Memory B cell (primary cell): ENCODE data around the gene OTUD5.
A peak's percentile ranks its signal among the peaks of the same experiment; 100 is the strongest.

ENCODE experiments used
- ATAC-seq: fragments of 150-1000 bp; cut with Tn5 transposase; 2 replicates; pipeline ENCODE4 v1.10.0; 2021; ENCODE audit warnings: low read depth, mild to moderate bottlenecking, moderate library complexity
- DNase-seq, 2 donors: peaks; one replicate each; pipeline ENCODE4 v3.0.0; 2022; ENCODE audit warnings: low spot score in 2 of 2
- H3K27ac Mint-ChIP-seq: one replicate; pipeline ENCODE4 v1.8.0; 2022; ENCODE audit warnings: mild to moderate bottlenecking, moderate library complexity, mixed read lengths
- H3K27me3 Mint-ChIP-seq: one replicate; pipeline ENCODE4 v1.8.0; 2022; ENCODE audit warnings: mixed read lengths
- H3K36me3 Mint-ChIP-seq: one replicate; pipeline ENCODE4 v1.8.0; 2022; ENCODE audit warnings: mild to moderate bottlenecking, mixed read lengths
- H3K4me1 Mint-ChIP-seq: one replicate; pipeline ENCODE4 v1.8.0; 2022; ENCODE audit warnings: mixed read lengths
- H3K4me3 Mint-ChIP-seq: one replicate; pipeline ENCODE4 v1.8.0; 2022; ENCODE audit warnings: mild to moderate bottlenecking, moderate library complexity, mixed read lengths
- H3K9me3 Mint-ChIP-seq: one replicate; pipeline ENCODE4 v1.8.0; 2022; ENCODE audit warnings: mixed read lengths

The OTUD5 gene

DNA sequence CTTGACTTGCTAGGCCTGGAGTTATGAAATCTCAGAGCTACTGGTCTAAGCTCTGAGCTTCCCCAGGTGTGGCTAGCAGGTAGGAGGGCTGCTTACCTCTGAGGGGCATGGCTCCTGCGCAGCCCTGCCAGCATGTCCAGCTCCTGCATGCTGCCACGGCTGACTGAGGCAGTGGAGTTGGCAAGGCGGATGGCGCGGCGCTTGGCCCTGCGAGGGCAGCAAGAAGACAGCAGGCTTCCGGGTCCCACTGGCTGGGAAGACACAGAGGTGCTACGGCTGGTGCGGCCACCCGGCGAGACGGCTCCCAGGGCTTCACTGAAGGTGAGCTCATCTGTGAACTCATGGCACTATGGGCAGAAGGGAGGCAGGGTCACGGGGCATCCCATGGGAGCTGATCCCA lies 8.6 kb upstream of the OTUD5 start:
- Mint-ChIP-seq H3K27me3 (no peaks in the 10 kb centered on the region), H3K36me3 (no peaks in the 10 kb centered on the region), H3K4me3 (no peak overlapping the region), H3K4me1 (peaks cover 19% of the 10 kb centered on the region), H3K27ac (no peak overlapping the region), H3K9me3 (no peaks in the 10 kb centered on the region)
- DNase-seq: no peak
- no peak for ATAC-seq

DNA sequence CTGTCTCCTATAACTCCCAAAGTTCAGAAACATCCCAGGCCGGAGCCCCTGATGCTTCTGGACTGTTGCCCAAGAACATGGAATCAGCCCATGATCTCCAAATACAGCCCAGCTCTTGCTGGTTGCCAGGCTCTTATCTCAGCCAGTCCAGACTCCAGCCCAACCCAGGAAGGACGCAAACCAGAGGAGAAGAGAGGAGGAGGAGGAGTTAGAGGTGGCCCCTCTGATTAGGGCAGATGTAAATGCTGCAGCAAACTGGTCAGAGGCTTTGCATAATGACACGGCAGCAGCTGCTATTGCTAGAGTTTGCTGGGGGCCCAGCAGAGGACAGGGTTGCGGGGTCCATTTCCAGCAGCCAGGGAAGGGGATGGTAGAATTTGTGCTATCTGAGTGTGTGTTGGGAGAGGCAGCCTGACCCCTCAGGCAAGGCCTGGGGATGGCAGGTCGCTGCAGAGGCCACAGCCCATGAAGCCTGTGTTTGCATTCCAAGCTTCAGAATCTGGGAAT lies 4.2 kb upstream of the OTUD5 start:
- DNase-seq (no peak), ATAC-seq (no peak)
- Mint-ChIP-seq H3K27me3 (no peaks in the 10 kb centered on the region), H3K36me3 (no peaks in the 10 kb centered on the region), H3K27ac (peak overlapping the region; percentile 71), H3K9me3 (no peaks in the 10 kb centered on the region), H3K4me3 (peak overlapping the region; percentile 68), H3K4me1 (peaks cover 28% of the 10 kb centered on the region)

DNA sequence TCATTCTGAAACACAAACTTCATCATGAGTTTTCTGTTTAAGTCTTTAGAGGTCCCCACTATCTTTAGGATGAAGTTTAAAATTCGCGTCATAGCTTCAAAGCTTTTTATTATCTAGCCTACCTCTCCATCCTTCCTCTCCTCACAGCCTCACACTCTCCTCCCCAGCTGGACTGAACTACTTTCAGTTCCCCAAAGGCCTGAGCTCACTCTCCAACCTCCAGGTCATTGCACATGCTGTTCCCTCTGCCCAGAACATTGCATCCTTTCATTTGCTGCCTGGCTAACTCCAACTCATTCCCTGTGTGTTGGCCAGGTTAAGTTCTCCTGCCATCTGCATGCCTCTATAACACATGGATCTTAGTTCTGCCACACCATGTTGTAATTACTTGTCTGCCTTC lies 2.9 kb upstream of the OTUD5 start:
- Mint-ChIP-seq H3K27me3 (no peaks in the 10 kb centered on the region), H3K9me3 (no peaks in the 10 kb centered on the region), H3K4me1 (peaks cover 31% of the 10 kb centered on the region), H3K27ac (peak overlapping the region; percentile 71), H3K36me3 (no peaks in the 10 kb centered on the region), H3K4me3 (peak overlapping the region; percentile 46)
- ATAC-seq: no peak
- DNase-seq: no peak

DNA sequence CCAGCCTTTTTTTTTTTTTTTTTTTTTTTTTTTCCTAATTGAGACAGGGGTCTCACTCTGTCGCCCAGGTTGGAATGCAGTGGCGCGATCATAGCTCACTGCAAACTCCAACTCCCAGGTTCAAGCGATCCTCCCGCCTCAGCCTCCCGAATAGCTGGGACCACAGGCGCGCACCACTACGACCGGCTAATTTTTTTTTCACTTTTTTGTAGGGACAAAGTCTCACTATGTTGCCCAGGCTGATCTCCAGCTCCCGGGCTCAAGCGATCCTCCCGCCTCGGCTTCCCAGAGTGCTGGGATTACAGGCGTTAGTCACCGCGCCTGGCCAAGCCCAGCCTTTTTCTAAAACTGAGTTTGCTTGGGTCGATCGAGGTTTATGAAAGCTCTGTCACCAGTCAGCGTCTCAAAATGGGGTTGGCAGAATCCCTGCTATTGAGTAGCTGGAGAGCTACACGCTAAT lies 1.3 kb upstream of the OTUD5 start:
- no peaks in the 10 kb centered on the region for H3K9me3 Mint-ChIP-seq
- no peak for DNase-seq

DNA sequence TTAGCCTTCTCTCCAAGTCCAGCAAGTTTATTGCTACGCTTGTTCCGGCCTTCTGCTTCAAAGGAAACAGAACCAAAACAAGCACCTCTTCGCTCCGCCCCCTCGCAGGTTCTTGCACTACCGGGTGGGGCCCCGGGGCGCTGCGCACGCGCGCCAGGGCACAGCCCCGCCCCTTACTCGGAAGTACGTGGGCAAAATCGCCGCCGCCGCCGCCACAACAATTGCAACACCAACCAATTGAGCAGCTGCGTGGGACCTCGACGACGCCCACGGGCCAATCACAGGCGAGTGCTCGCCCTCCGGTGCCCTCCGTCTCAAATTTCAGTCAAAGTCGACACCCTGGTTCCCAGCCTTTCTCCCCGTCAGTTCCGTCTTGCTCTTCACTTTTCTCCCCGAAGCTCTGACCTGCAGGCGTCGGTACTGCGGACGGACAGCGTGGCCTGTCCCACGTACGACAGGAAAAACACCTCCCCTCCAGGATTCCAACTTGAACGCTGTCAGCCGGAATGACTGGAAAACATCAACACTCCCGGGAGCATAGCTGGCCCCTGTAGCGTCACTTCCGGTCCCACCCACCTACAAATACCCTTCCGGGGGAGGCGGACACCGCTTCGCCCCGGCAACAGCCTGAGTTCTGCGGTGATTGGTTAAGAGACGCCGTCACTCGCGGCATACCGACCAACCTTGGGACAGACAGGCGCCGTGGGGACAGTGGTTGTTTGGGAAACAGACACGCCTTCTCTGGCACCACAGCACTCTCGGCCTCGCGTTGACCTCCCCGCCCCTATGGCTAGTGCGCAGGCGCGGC lies 624 bp upstream of the OTUD5 start:
- peak overlapping the region; percentile 99 for H3K4me3 Mint-ChIP-seq
- peak overlapping the region; percentile 100 for H3K27ac Mint-ChIP-seq
- H3K4me1 Mint-ChIP-seq: peaks cover 37% of the 10 kb centered on the region
- peak; percentile 74 for ATAC-seq
- peaks cover 3% of the 10 kb centered on the region for H3K36me3 Mint-ChIP-seq
- no peaks in the 10 kb centered on the region for H3K9me3 Mint-ChIP-seq
- peak; percentile 81 to 88 for DNase-seq
- H3K27me3 Mint-ChIP-seq: no peaks in the 10 kb centered on the region

More for the DNA sequence above, 1.3 kb upstream of the OTUD5 start:
- H3K27me3 Mint-ChIP-seq: no peaks in the 10 kb centered on the region
- H3K36me3 Mint-ChIP-seq: peaks cover 3% of the 10 kb centered on the region
- H3K4me3 Mint-ChIP-seq: peak overlapping the region; percentile 99
- peaks cover 36% of the 10 kb centered on the region for H3K4me1 Mint-ChIP-seq
- H3K27ac Mint-ChIP-seq: peak overlapping the region; percentile 100
- ATAC-seq: no peak

DNA sequence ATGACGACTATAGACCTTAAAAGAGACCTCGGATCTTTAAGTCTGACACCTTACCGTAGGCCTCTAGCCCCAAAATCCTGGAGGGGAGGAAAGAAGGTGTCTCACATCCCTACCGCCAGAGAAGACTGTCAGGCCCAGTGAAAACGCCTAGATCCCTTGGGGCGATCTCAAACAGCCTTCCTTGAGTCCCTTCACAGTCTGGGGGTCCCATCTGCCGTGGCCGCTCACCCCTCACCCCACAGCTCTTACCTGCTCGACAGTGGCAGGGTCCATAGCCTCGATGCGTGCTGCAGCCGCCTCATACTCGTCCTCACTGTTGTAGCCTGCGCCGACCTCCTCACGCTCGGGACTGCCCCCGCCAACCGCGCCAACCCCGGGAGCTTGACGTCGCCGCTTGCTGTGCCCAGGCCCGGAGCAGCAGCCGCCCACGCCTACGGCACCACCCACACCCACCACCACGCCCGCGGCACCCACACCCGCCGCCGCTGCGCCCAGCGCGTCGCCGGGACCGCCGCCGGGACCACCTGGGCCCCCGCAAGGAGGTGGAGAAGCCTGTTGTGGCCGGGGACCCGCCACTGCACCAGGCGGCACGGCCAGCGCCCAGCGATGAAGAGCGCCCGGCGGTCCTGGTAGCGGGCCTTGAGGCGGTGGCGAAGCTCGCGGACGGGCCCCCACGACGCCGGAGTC lies 536 bp downstream of the OTUD5 start:
- DNase-seq: peak; percentile 35 to 44
- peak overlapping the region; percentile 100 for H3K27ac Mint-ChIP-seq
- peaks cover 3% of the 10 kb centered on the region for H3K36me3 Mint-ChIP-seq
- peak; percentile 8 for ATAC-seq
- peaks cover 42% of the 10 kb centered on the region for H3K4me1 Mint-ChIP-seq
- H3K27me3 Mint-ChIP-seq: no peaks in the 10 kb centered on the region
- peak overlapping the region; percentile 72 for H3K4me3 Mint-ChIP-seq
- no peaks in the 10 kb centered on the region for H3K9me3 Mint-ChIP-seq

DNA sequence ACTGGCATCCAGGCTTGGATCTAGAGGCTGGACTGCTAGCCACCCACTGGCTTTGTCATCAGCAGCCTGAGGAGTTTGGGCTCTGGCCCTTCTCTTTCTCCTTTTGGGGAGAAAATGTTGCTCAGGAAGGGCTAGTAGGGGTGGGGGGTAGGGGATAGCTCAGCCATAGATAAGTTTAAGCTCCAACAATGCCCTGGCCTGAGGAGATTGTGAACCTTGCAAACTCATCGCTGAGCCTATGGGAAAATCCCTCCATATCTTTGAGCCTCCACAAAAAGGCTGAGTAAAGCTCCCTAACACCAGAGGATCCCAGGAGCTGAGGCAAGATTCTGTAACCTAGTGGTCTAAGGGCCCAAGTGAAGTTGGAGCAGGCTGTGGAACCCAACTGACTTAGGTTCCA lies 8.8 kb downstream of the OTUD5 start:
- DNase-seq (no peak), ATAC-seq (no peak)
- no peaks in the 10 kb centered on the region for H3K27me3 Mint-ChIP-seq
- H3K27ac Mint-ChIP-seq: no peak overlapping the region
- H3K4me3 Mint-ChIP-seq: no peak overlapping the region
- H3K36me3 Mint-ChIP-seq: peaks cover 2% of the 10 kb centered on the region
- H3K9me3 Mint-ChIP-seq: no peaks in the 10 kb centered on the region
- peaks cover 21% of the 10 kb centered on the region for H3K4me1 Mint-ChIP-seq

DNA sequence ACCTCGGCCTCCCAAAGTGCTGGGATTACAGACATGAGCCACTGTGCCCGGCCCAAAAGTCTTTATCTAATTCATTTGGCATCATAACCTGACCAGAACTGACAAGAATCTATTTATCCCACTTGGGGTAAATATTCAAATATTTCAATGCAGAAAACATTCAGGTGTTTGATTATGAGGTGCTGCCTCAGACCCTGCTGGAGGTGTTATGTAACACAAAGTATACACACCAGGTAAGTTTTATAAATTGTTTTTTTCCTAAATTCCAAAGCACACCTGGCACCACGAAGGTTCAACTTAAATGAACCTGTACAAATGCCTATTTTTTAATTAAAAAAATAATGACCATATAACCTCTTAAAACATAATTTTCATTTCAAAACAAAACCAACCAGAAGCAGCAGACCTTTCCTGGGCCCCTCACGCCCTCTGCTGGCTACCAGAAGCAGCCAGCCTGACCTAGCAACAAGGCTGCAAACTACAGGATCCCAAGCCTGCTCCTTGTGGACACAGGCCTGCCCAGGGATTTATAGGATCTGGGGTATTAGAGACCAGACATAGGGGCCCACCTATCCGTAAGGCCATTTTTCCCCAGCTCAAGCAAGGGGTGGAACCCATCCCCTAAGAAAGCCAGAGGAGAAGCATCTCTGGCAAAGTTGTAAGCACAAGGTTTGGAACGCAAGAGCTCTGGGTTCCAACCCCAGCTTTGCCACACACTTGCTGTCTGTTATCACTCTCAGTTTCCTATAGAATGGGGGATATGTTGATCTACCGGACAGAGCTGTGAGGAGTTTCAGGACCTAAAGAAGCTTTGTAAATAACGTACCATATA lies 11.7 kb downstream of the OTUD5 start:
- Mint-ChIP-seq H3K27ac (peak overlapping the region; percentile 75), H3K27me3 (no peaks in the 10 kb centered on the region), H3K4me1 (peaks cover 29% of the 10 kb centered on the region), H3K4me3 (no peak overlapping the region), H3K36me3 (peaks cover 9% of the 10 kb centered on the region), H3K9me3 (no peaks in the 10 kb centered on the region)
- ATAC-seq: peak; percentile 81
- DNase-seq: peak; percentile 28 to 60

DNA sequence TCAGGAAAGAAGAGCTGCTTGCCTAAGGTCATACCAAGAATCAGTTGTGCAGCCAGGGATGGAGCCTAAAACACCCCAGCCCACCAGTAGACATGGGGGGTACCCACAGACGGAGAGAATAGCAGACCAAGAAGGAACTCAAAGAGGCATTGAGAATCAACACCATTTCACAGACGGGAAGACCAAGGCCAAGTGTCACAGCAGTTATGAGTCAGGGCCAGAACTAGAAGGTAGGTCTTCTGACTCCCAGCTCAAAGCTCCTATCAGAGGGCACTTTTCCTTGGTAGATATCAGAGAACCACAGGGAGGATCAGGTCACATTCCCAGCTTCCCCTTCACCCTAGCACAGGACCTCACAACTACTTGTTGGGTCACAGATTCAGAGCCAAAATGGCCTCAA lies 14.5 kb downstream of the OTUD5 start:
- H3K27me3 Mint-ChIP-seq: no peaks in the 10 kb centered on the region
- peaks cover 43% of the 10 kb centered on the region for H3K4me1 Mint-ChIP-seq
- DNase-seq (no peak), ATAC-seq (no peak)
- H3K36me3 Mint-ChIP-seq: peaks cover 7% of the 10 kb centered on the region
- no peak overlapping the region for H3K4me3 Mint-ChIP-seq
- peak overlapping the region; percentile 88 for H3K27ac Mint-ChIP-seq
- H3K9me3 Mint-ChIP-seq: no peaks in the 10 kb centered on the region

DNA sequence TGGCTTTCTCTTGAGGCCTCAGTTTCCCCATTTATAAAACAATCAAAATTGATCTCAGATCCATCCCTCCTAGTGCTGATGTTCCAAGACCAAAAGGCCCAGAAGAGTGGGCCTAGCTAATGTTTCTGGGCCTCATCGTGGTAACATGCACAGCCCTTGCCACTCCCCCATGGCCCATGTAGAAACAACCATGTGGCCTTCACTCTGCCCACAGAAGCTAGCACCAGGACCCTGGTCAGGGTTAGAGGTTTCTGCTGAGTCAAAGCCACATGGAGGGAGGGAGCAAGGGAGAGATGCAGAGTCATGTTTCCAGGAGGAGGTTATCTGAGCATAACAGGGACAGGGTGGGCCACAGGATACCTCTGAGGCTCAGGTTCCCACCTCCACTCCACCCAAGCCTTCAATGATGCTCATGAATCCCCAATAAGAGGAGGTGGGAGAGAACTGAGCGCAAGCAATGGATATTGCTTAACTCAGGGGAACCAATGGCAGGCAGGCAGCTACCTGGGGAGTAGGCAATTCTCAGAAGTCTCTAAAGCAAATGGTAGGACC lies 16.9 kb downstream of the OTUD5 start:
- no peak for DNase-seq
- Mint-ChIP-seq H3K27me3 (no peaks in the 10 kb centered on the region), H3K4me1 (peaks cover 49% of the 10 kb centered on the region), H3K36me3 (peaks cover 7% of the 10 kb centered on the region), H3K9me3 (no peaks in the 10 kb centered on the region), H3K4me3 (peak overlapping the region; percentile 21), H3K27ac (peak overlapping the region; percentile 99)
- no peak for ATAC-seq

DNA sequence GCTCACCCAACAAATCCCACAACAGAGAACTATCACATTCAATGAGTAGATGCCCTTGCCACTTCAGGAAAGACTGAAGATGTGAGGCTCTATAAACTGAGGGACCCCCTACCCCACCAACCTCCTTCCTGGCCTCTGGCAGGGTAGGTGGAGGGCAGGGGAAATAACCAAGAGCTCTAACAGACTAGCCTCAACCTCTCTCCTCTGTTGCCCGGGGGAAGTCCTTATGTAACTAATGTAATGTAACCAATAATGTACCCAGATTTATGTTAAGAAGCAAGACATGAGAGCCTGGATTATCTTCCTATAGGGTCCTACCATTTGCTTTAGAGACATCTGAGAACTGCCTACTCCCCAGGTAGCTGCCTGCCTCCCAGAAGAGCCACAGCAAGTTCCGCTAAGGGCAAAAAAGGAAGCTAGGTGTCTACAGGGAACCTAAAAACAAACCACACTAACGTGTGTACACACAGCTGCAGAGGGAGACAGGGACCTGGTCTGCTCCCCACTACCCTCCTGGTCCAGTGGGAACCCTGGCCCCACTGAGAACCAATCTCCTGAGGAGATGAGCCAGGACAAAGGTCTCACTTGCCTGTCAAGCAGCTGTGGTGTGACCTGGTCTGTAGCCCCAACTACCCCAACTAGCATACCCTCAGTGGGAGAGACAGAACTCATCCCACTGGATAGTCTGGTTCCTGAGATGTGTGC lies 17.7 kb downstream of the OTUD5 start:
- peak overlapping the region; percentile 83 for H3K4me3 Mint-ChIP-seq
- H3K27ac Mint-ChIP-seq: peak overlapping the region; percentile 99
- H3K27me3 Mint-ChIP-seq: no peaks in the 10 kb centered on the region
- DNase-seq (peak; percentile 30 to 63), ATAC-seq (peak; percentile 34)
- peaks cover 9% of the 10 kb centered on the region for H3K36me3 Mint-ChIP-seq
- H3K4me1 Mint-ChIP-seq: peaks cover 55% of the 10 kb centered on the region
- no peaks in the 10 kb centered on the region for H3K9me3 Mint-ChIP-seq

DNA sequence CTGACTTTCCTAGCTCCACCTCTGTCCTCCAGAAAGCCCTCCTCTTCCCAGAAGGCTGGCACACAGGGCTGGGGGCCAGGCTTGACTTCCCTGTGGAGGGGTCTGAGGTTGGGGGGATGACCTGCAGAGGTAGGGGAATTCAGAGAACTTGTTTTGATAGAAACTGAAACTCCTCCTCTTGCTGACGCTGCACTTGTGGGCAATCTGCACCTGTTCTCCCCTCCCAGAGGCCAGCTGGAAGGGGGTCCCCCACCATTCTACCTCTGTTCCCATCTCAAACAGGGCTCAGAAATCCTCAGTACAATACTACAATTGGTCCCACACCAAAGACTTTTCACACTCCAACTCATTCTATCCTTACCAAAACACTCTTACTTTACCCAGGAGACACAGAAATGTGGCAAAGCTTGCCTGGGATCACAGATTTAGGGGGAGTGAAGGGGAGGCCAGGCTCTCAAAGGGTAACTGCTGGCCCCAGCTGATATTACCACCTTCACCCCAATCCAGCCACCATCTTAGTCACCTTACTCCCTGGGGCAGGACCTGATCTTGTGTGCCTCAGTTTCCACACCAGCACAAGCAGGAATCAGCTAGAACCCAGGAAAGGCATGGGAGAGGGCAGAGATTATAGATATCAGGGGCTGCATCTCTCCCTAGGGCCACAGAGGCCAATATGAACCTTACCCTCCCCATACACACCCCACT lies 18.5 kb downstream of the OTUD5 start:
- Mint-ChIP-seq H3K27me3 (no peaks in the 10 kb centered on the region), H3K36me3 (peaks cover 11% of the 10 kb centered on the region), H3K4me1 (peaks cover 54% of the 10 kb centered on the region), H3K9me3 (no peaks in the 10 kb centered on the region), H3K4me3 (peak overlapping the region; percentile 83), H3K27ac (peak overlapping the region; percentile 99)
- ATAC-seq (peak; percentile 50), DNase-seq (peak; percentile 67 to 76)
